NCI-H1436 (cell line): Measurements from ENCODE around the gene REN.
A peak's percentile ranks its signal among the peaks of the same experiment; 100 is the strongest.

Experiments used
- DNase-seq: peaks from one replicate; lab custom pipeline; 2025; lab: John Stamatoyannopoulos, UW

Gene REN

GRCh38 chr1:204166219-204166618, at the start of gene REN:
Gene REN, minus strand, starts transcription at chr1:204166337. Its CDS starts 44 bp downstream, at chr1:204166293.
- no peak for DNase-seq

GRCh38 chr1:204213668-204214662, 47.8 kb upstream of the REN start, which contains the start of gene GOLT1A:
Gene GOLT1A, minus strand, starts transcription at chr1:204213988. Its CDS starts 82 bp downstream, at chr1:204213906.
- no peak for DNase-seq

GRCh38 chr1:204212715-204213114, 46.6 kb upstream of the REN start:
- no peak for DNase-seq

GRCh38 chr1:204211046-204211445, 44.9 kb upstream of the REN start:
- no peak for DNase-seq

- DNase-seq: peak; percentile 75
Measured at GRCh38 chr1:204207136-204207616, 41.0 kb upstream of the REN start.

GRCh38 chr1:204206121-204206520, 40.0 kb upstream of the REN start:
- DNase-seq: no peak

GRCh38 chr1:204205486-204205885, 39.3 kb upstream of the REN start:
- DNase-seq: no peak

- no peak for DNase-seq
Measured at GRCh38 chr1:204204944-204205343, 38.8 kb upstream of the REN start.

- DNase-seq: no peak
Measured at GRCh38 chr1:204203206-204203767, 37.1 kb upstream of the REN start.

GRCh38 chr1:204202481-204202880, 36.3 kb upstream of the REN start:
- DNase-seq: no peak

- no peak for DNase-seq
Measured at GRCh38 chr1:204201348-204202040, 35.4 kb upstream of the REN start.

- DNase-seq: no peak
Measured at GRCh38 chr1:204199579-204199978, 33.4 kb upstream of the REN start.

- peak; percentile 29 for DNase-seq
Measured at GRCh38 chr1:204198348-204199340, 32.5 kb upstream of the REN start.

- DNase-seq: no peak
Measured at GRCh38 chr1:204197068-204197467, 30.9 kb upstream of the REN start.

GRCh38 chr1:204196068-204196795, 30.1 kb upstream of the REN start, which contains the start of gene KISS1:
Gene KISS1, minus strand, starts transcription at chr1:204196491. Its CDS starts 3,615 bp downstream, at chr1:204192876.
- DNase-seq: no peak

- no peak for DNase-seq
Measured at GRCh38 chr1:204194771-204195170, 28.6 kb upstream of the REN start.

GRCh38 chr1:204194080-204194479, 27.9 kb upstream of the REN start:
- DNase-seq: no peak

GRCh38 chr1:204192589-204193352, 26.6 kb upstream of the REN start:
- DNase-seq: no peak

- DNase-seq: no peak
Measured at GRCh38 chr1:204192046-204192445, 25.9 kb upstream of the REN start.

- peak; percentile 47 for DNase-seq
Measured at GRCh38 chr1:204191456-204191855, 25.3 kb upstream of the REN start.
